Heart left ventricle (tissue), 13 donors: Measurements from ENCODE around the gene TAF10.

Source experiments
- POLR2A ChIP-seq, 2 donors: fragments of 450-650 bp; IDR thresholded peaks; one replicate each; pipeline ENCODE4 v1.6.1; 2017; ENCODE audit warnings: antibody characterized with exemption in 2 of 2, mild to moderate bottlenecking in 2 of 2, moderate library complexity in 2 of 2
- TF ChIP-seq, protein P1 (sequence below), 12 donors: fragments of 200-600 bp; sonication (generic) in 4 of 12; IDR thresholded peaks; one replicate each; pipeline versions ENCODE4 v1.5.0 to v1.8.0; 2018 to 2022; ENCODE audit warnings: antibody characterized with exemption in 12 of 12, mild to moderate bottlenecking in 5 of 12
- donor health status: ischemic (EF 13 %, LVEDD 7.1; RV severe dilation, severe dysfunction).
- donor health status: DM: no; HTN: yes; CAD: no.
- donor health status: DM: no; HTN: no; CAD: no.
- donor health status: ischemic (EF 25% LVEDD 6.9; RV normal size, moderate dysfunction).
- donor health status: ischemic (EF 25% LVEDD 5.7; RV mildly dilated, moderate dysfunction).
- donor health status: ischemic (EF 35%, LVEDD 5.7; RV mildly dilated, moderate dysfunction).
- donor health status: nonischemic (EF 11% LVEDD 7.7; RV severe dilation, severe dysfunction).
- donor health status: DM: yes; HTN: yes; CAD: no.
- donor health status: PGD.
- donor health status: ischemic (EF 29% LVEDD 5.4; RV normal size, mild dysfunction).
- donor health status: nonischemic (EF 23%, LVEDD 6.1; RV moderate dilation, normal function).

DNA sequence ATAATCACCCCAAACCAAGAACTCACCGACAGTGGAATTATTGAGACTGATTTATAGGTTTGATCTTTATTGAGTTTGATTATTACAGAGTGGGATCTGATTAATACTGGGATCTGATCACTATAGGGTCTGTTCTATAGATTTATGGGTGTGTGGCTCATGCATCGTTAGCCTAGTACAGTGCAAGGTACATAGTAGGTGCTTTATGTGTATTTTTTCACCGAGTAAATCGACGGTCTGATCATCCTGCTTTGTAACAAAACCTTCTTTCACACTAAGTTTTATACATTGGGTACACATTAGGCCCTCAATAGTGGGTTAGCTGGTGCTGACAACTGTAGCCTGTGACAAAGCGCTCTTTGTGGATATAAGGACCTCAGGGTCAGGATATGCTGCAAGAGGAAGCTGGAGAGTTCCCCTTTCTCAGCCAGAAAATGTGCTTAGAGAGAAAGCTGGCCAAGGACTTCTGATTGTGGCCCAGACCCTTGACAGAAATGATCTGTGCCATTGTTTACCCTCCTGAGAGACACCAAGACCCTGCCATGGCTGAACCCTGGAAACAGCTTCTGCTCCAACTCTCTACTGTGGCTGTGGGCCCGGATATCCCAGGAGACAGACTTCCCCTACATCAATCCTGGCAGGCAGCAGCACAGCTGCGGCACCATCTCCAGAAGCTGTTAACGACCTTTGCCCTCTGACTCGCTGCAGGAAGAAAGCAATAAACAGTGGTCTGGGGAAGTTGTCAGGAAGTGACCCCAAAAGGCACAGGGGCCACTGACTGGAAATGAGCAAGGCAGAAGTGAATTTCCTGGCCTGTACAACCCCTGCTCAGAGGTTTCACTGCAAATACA is 23.3 kb upstream of the TAF10 start:
- TF ChIP-seq, protein P1, sequence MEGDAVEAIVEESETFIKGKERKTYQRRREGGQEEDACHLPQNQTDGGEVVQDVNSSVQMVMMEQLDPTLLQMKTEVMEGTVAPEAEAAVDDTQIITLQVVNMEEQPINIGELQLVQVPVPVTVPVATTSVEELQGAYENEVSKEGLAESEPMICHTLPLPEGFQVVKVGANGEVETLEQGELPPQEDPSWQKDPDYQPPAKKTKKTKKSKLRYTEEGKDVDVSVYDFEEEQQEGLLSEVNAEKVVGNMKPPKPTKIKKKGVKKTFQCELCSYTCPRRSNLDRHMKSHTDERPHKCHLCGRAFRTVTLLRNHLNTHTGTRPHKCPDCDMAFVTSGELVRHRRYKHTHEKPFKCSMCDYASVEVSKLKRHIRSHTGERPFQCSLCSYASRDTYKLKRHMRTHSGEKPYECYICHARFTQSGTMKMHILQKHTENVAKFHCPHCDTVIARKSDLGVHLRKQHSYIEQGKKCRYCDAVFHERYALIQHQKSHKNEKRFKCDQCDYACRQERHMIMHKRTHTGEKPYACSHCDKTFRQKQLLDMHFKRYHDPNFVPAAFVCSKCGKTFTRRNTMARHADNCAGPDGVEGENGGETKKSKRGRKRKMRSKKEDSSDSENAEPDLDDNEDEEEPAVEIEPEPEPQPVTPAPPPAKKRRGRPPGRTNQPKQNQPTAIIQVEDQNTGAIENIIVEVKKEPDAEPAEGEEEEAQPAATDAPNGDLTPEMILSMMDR (IDR thresholded peaks at IDR 0.05), result no peak
- no peak for TF ChIP-seq POLR2A (IDR thresholded peaks at IDR 0.05)
